Dendritic cell treated with granulocyte-macrophage colony-stimulating factor and Interleukin-4, amounts not matched to agents 40 ng/mL and 50 ng/mL, for 4 days (primary cell): Measurements from ENCODE around the gene MB21D2.
A peak's percentile ranks its signal among the peaks of the same experiment; 100 is the strongest.

Experiments used
- H3K27ac Mint-ChIP-seq: one replicate; pipeline ENCODE4 v1.8.0; 2022; ENCODE audit warnings: mild to moderate bottlenecking, mixed read lengths
- H3K27me3 Mint-ChIP-seq: one replicate; pipeline ENCODE4 v1.8.0; 2022; ENCODE audit warnings: mild to moderate bottlenecking, mixed read lengths
- H3K36me3 Mint-ChIP-seq: one replicate; pipeline ENCODE4 v1.8.0; 2022; ENCODE audit warnings: low read depth, mixed read lengths
- H3K4me1 Mint-ChIP-seq: one replicate; pipeline ENCODE4 v1.8.0; 2022; ENCODE audit warnings: low read depth, mixed read lengths
- H3K4me3 Mint-ChIP-seq: one replicate; pipeline ENCODE4 v1.8.0; 2022; ENCODE audit warnings: mild to moderate bottlenecking, moderate library complexity, mixed read lengths
- H3K9me3 Mint-ChIP-seq: one replicate; pipeline ENCODE4 v1.8.0; 2022; ENCODE audit warnings: mixed read lengths
- intact Hi-C: fragments of 100-400 bp; cut with micrococcal nuclease; formaldehyde crosslinking; loops from one replicate; pipeline ENCODE4 v1.15.0; 2022

MB21D2 gene

DNA sequence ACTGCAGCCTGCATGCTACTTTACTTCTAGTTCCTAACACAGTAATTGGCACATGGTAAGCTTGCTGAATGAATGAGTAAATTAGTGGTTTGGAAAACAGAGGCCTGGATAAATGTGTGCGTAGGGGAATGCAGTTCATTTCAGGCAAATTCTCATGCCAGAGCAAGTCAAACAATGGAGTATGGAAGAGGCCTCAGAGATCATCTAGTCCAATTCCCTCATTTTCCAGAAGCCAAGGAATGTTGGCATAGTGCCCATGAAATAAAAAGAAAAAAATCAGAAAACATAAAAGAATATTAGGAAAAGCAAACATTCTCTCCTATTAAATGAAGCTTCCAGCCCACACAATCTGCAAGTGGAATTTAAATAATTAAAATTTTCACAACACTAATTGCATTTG lies 92.4 kb downstream of the MB21D2 start:
- Mint-ChIP-seq H3K4me3 (no peak overlapping the region), H3K36me3 (no peaks in the 10 kb centered on the region), H3K4me1 (peaks cover 22% of the 10 kb centered on the region), H3K27ac (no peak overlapping the region), H3K9me3 (no peaks in the 10 kb centered on the region), H3K27me3 (peaks cover 5% of the 10 kb centered on the region)
- intact Hi-C loops = no loop called here

DNA sequence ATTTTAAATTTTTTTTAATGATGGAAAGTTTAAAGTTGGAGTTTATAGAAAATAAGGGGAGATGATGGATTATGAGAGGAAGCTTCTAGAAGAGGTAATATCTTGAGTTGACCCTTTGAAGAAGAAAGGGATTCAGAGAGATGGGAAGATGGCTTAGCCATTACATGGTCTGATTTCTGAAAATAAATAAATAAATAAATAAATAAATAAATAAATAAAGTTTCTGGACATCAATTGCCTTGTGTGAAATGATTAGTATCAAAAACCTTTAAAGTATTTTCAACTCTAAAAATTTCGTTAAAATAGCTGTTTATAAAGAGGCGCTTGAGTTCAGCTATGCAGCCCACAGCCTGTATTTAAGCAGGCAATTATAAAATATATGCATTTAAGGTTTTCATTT lies 93.3 kb downstream of the MB21D2 start:
- H3K27me3 Mint-ChIP-seq = peaks cover 5% of the 10 kb centered on the region
- H3K36me3 Mint-ChIP-seq = no peaks in the 10 kb centered on the region
- no peaks in the 10 kb centered on the region for H3K9me3 Mint-ChIP-seq
- no peak overlapping the region for H3K27ac Mint-ChIP-seq
- no peak overlapping the region for H3K4me3 Mint-ChIP-seq
- H3K4me1 Mint-ChIP-seq = peaks cover 30% of the 10 kb centered on the region
- intact Hi-C loops = no loop called here

DNA sequence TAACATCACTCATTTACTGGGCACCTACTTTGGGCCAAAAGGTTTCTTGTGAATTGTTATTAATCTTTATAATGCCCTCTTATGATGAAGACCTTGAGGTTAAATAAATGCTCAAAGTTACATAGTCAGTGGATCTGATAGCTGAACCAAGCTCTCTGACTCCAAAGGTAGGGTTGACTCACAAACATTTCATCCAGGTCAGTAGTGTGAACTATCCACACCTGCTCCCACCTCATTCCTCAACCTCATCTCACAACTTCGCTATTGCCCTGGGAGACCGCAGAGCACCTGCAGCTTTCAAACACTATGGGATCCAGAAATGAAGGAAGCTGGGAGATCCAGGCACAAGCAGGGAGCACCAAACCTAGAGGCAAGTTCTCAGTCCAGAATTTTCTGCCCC lies 96.5 kb downstream of the MB21D2 start:
- H3K4me3 Mint-ChIP-seq = no peak overlapping the region
- peaks cover 5% of the 10 kb centered on the region for H3K27me3 Mint-ChIP-seq
- intact Hi-C loops = no loop called here
- H3K4me1 Mint-ChIP-seq = peaks cover 52% of the 10 kb centered on the region
- H3K9me3 Mint-ChIP-seq = no peaks in the 10 kb centered on the region
- H3K36me3 Mint-ChIP-seq = no peaks in the 10 kb centered on the region
- no peak overlapping the region for H3K27ac Mint-ChIP-seq

DNA sequence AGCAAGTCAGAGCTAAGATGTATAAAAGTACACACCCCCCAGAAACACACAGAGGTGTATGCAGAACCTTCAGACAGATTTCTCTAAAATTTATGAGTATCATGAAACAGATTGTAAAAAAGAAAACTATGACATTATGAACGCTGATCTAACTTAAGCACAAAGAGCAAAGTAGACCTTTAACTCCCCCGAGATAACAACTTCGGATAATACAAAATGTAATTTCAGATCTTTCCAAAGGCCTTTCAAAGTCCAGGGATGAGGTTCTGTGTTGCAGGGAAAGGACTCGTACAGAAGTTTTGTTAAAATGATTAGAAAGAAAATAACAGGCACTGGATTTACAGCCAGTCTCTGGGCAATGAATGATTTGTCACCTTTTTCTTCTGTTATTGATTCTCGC lies 97.5 kb downstream of the MB21D2 start:
- no peak overlapping the region for H3K4me3 Mint-ChIP-seq
- H3K9me3 Mint-ChIP-seq = no peaks in the 10 kb centered on the region
- peak overlapping the region; percentile 12 for H3K27ac Mint-ChIP-seq
- intact Hi-C loops = no loop called here
- H3K27me3 Mint-ChIP-seq = peaks cover 6% of the 10 kb centered on the region
- H3K4me1 Mint-ChIP-seq = peaks cover 44% of the 10 kb centered on the region
- no peaks in the 10 kb centered on the region for H3K36me3 Mint-ChIP-seq

DNA sequence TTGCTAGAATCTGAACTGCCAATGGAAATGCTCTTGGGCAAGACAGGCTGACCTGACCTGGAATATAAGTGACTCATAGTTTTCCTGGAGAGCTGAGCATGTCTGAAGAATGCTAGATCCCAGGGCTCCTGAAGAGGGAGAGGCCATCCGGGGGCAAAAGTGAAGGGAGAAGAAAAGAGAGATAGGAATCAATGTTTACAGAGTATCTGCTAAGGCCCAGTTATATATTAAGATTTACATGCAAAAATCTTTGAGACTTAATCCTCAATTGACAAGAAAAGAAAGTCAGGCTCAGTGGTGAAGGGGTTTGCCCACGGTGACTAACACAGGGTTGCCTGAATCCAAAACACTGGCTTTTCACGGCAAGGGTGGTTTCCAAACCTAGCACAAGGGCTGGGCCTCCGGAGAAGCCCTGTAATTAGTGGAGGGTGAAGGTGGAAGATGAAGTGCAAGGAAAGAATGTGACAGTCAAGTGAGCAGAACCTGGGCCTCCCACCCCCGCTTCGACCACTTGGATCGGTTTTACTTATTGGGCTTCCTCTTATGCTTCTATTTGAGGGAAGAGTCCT lies 98.6 kb downstream of the MB21D2 start:
- Mint-ChIP-seq H3K9me3 (no peaks in the 10 kb centered on the region), H3K27me3 (peaks cover 4% of the 10 kb centered on the region), H3K27ac (peak overlapping the region; percentile 12), H3K4me3 (no peak overlapping the region), H3K36me3 (no peaks in the 10 kb centered on the region), H3K4me1 (peaks cover 44% of the 10 kb centered on the region)
- intact Hi-C loops = loop anchor here (10.0 kb wide), 1 partner anchor 636 kb away; no protein-coding TSS in a partner anchor

DNA sequence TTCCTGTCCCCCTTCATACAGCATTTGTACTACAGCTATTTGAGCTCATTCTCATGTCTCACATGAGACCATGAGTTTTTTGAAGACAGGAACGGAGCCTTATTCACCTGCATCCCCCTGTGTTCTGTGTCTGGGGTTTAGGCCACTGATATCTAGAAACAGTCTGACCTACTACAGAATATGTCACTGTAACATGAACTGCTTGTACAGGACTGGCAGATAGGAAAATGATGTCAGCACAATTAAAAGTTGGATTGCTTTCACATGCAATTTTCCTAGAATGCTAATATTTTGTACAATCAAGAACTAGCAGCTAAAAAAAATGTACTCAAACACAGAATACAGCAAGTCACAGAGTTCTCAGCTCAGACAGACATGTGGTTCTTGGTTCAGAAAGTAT lies 99.5 kb downstream of the MB21D2 start:
- H3K4me1 Mint-ChIP-seq = peaks cover 44% of the 10 kb centered on the region
- peaks cover 4% of the 10 kb centered on the region for H3K27me3 Mint-ChIP-seq
- peak overlapping the region; percentile 9 for H3K27ac Mint-ChIP-seq
- intact Hi-C loops = loop anchor here (10.0 kb wide), 1 partner anchor 637 kb away; no protein-coding TSS in a partner anchor
- H3K36me3 Mint-ChIP-seq = no peaks in the 10 kb centered on the region
- H3K4me3 Mint-ChIP-seq = no peak overlapping the region
- H3K9me3 Mint-ChIP-seq = no peaks in the 10 kb centered on the region

DNA sequence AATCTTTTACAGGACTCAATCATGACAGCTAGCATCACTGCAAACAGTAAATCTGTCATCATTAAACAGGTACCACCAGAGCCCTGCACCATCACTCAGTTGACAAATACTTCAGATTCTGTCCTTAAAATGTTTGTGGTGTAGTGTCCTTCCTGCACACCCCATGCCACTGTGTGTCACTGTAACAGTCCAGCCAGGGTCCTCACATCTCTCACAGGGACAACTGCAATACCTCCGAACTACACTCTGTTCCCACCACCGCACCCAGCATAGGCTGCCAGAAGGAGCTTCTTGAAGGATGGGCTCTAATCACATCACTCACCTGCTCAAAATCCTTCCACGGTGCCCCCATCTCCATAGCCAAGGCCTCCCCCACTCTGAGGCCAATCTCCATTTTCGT lies 100.2 kb downstream of the MB21D2 start:
- Mint-ChIP-seq H3K9me3 (no peaks in the 10 kb centered on the region), H3K4me3 (no peak overlapping the region), H3K36me3 (no peaks in the 10 kb centered on the region), H3K4me1 (peaks cover 44% of the 10 kb centered on the region), H3K27ac (peak overlapping the region; percentile 9), H3K27me3 (peaks cover 4% of the 10 kb centered on the region)
- intact Hi-C loops = loop anchor here (2.0 to 10.0 kb wide), 2 partner anchors 99 to 637 kb away; partner anchors contain the start of gene MB21D2

DNA sequence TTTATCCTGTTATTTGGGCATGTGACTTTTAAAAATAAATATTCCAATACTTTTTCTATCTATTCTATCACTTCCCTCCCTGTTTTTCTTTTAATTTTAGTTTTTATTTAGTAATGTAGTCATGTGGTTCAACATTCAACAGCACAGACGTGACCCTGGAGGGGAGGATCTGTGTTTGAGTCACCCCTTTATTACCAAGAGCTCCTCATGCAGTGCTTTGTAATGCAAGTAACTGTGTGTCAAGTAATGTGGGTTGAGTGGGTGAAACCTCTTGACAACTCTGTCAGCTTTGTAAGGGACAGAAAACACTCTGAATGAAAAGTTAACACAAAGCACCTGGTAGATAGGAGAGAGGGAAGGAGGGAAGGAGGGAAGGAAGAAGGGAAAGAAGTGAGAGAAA lies 100.6 kb downstream of the MB21D2 start:
- Mint-ChIP-seq H3K4me1 (peaks cover 41% of the 10 kb centered on the region), H3K9me3 (no peaks in the 10 kb centered on the region), H3K27me3 (peaks cover 4% of the 10 kb centered on the region), H3K27ac (peak overlapping the region; percentile 9), H3K4me3 (no peak overlapping the region), H3K36me3 (no peaks in the 10 kb centered on the region)
- intact Hi-C loops = loop anchor here (2.0 to 10.0 kb wide), 2 partner anchors 100 to 638 kb away; partner anchors contain the start of gene MB21D2

DNA sequence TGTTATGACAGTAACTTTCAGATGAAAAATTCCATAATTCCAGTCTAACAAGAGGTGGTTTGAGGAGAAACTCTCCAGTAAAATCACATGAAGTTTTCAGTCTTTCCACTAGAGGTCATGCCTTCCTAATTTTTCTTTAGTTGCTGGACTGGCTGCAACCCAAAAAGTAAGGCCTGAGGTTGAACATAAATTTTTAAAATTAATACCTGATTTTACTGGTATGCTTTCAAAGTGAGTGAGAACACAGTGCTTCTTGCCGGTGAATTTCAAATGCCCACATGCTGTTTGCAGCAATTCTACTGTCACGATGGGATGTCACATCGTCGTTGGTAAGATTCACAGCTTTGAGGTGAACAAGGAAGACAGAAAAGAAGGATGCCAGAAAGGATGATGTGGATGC lies 101.3 kb downstream of the MB21D2 start:
- Mint-ChIP-seq H3K4me3 (no peak overlapping the region), H3K27ac (no peak overlapping the region), H3K9me3 (no peaks in the 10 kb centered on the region), H3K4me1 (peaks cover 34% of the 10 kb centered on the region), H3K27me3 (peaks cover 6% of the 10 kb centered on the region), H3K36me3 (no peaks in the 10 kb centered on the region)
- intact Hi-C loops = loop anchor here (1.0 to 10.0 kb wide), 3 partner anchors 100 to 638 kb away; partner anchors contain the start of gene MB21D2

DNA sequence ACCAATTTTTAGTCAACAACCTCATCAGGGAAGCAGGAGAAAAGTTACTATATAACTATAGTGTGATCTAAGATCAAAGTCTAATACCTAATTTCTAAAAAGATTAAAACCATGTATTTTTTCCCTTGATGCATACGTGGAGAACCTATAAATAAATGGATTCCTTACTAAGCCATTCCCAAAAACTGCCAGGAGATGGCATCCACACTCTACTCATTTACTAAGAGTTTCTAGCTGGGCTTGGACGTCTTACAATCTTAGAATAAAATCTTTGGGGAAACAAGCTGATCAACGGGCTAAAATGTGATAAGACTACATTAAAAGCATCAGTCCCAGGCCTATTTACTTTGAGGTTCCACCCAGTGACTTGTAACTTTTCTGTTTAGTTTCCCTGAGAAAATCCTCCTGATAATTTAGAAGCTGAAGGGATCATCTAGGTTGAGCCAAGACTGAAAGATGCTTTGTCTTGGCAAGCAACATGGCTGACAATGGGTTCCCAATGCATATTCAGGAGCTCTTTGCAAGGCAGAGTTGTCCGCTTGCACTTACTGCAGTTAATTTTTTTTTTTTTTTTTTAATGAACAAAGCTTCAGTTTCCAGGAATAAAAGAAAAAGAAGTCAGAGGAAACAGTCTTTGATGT lies 104.8 kb downstream of the MB21D2 start:
- Mint-ChIP-seq H3K4me1 (peaks cover 9% of the 10 kb centered on the region), H3K36me3 (no peaks in the 10 kb centered on the region), H3K27ac (no peak overlapping the region), H3K27me3 (peaks cover 6% of the 10 kb centered on the region), H3K9me3 (no peaks in the 10 kb centered on the region), H3K4me3 (no peak overlapping the region)
- intact Hi-C loops = loop anchor here (2.0 to 10.0 kb wide), 2 partner anchors 642 to 760 kb away; no protein-coding TSS in a partner anchor

DNA sequence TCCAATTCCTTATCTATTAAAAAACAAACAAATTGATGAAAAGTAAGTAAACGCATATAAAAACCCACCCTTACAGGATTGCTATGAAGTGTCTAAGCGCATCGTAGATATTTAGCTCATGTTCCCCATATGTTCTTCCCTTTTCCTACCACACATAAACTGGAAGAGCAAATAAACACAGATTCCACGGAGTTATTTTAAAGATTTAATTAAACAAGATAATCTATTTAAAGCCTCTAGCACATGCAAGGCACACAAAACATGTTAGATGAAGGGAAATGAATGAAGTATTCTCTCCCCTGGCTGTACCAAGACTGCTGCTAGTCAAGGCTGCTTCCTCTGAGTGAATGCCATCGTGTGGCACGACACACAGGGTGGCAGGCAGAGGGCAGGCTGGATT lies 111.9 kb downstream of the MB21D2 start:
- Mint-ChIP-seq H3K27me3 (no peaks in the 10 kb centered on the region), H3K36me3 (no peaks in the 10 kb centered on the region), H3K27ac (no peak overlapping the region), H3K4me1 (no peaks in the 10 kb centered on the region), H3K9me3 (no peaks in the 10 kb centered on the region), H3K4me3 (no peak overlapping the region)
- intact Hi-C loops = loop anchor here (5.0 kb wide), 1 partner anchor 238 kb away; no protein-coding TSS in a partner anchor

DNA sequence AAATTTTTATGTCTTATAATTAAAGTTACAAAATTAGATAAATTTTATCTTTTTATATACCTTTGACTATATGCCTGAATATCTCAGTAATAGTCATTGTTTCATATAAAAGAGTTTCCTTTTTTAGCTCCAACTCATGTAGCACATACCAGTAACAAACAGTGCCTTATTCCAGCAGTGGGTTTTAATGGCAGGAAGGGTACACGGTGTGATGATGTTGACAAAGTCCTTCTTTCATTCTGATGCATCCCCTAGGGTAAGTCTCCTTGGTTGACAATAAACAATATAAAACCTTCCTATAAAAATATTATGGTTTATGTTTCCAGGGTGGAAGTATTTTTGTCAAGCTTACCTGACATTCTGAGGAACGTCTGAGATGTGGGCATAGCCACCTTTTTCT lies 113.2 kb downstream of the MB21D2 start:
- no peaks in the 10 kb centered on the region for H3K27me3 Mint-ChIP-seq
- no peaks in the 10 kb centered on the region for H3K4me1 Mint-ChIP-seq
- intact Hi-C loops = loop anchor here (5.0 kb wide), 1 partner anchor 337 kb away; no protein-coding TSS in a partner anchor
- no peak overlapping the region for H3K27ac Mint-ChIP-seq
- H3K9me3 Mint-ChIP-seq = no peaks in the 10 kb centered on the region
- no peak overlapping the region for H3K4me3 Mint-ChIP-seq
- H3K36me3 Mint-ChIP-seq = no peaks in the 10 kb centered on the region

DNA sequence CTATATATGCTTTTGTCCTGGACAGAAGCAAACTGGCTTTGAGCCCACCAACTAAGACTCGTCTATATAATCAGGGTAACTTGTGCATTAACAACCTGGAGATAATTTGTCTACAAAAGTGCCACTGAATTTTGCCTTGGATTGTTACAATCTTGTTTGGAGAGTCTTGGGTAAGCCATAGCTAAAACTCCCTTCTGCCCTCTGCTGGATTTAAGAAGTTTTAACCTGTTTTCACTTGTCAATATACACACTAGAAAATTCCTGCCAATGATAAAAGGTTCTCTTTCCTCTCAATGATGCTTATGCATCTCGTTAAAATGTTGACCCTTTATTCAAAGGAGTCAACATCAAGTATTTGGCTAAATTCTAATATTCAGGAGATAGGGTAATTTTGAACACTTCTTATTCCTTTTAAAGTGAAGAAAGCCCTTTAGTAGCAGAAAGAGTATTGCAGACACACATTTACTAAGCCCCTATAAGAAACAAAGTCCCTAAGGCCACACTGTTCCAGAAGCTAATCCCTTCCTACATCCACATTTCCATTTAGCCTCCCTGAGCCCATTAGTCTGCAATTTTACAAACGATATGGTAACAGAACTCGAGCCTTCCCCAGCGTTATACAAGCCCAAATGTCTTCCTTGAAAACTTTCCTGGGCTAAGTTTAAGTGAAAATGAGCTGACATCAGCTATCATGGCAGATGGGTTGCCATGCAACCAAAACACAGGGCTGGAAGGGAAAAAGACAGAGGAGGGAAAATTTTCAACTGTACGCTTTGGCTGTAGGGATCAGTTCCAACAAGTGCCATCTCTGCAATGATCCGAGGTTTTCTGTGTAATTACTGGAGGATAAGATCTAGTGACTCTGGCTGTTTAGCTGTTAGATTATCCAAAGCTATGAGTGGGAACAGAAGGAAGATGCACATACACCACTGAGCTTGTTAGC lies 114.4 kb downstream of the MB21D2 start:
- Mint-ChIP-seq H3K4me3 (no peak overlapping the region), H3K4me1 (no peaks in the 10 kb centered on the region), H3K36me3 (peaks cover 12% of the 10 kb centered on the region), H3K27ac (no peak overlapping the region), H3K9me3 (no peaks in the 10 kb centered on the region), H3K27me3 (no peaks in the 10 kb centered on the region)
- intact Hi-C loops = loop anchor here (5.0 kb wide), 1 partner anchor 336 kb away; no protein-coding TSS in a partner anchor

DNA sequence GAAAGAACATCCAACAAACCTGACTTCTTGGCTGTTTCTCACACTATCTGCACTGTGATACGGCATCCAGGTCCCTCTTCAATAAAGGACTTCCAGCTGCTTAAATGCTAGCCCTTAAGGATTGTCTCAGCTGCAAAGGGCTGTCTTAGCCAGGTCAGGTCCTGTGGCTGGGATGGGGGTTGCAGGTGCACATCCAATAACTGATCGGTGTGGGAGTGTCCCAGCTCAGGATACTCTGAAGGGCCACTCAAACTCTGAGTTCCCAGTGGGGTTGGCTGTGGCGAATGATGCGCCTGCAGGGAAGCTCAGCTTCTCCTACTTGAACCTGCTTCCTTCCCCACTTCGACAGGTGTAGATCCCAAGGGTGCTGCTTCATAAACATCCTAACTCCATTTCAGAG lies 115.7 kb downstream of the MB21D2 start:
- no peak overlapping the region for H3K27ac Mint-ChIP-seq
- no peaks in the 10 kb centered on the region for H3K4me1 Mint-ChIP-seq
- intact Hi-C loops = loop anchor here (5.0 kb wide), 1 partner anchor 335 kb away; no protein-coding TSS in a partner anchor
- no peak overlapping the region for H3K4me3 Mint-ChIP-seq
- H3K27me3 Mint-ChIP-seq = no peaks in the 10 kb centered on the region
- H3K36me3 Mint-ChIP-seq = peaks cover 18% of the 10 kb centered on the region
- H3K9me3 Mint-ChIP-seq = no peaks in the 10 kb centered on the region
